Activated naive CD8-positive, alpha-beta T cell treated with anti-CD3 and anti-CD28 coated beads, Interleukin-2, amount 10 ng/mL, durations not matched to agents 7 days and 5 days (primary cell): ENCODE measurements around the gene TM9SF1. TPM values are rescaled to one million over a fixed set of nuclear protein-coding genes. Genes with fewer than 3 reads are reported as not detected.
"Not testable (repeated sequence)": the region's sequence is repeated elsewhere in the genome, so short reads cannot be mapped to it uniquely, and the experiment has no call there.

ENCODE experiments used
- ATAC-seq: fragments of 150-1000 bp; cut with Tn5 transposase; one replicate; pipeline ENCODE4 v1.10.0; 2021; ENCODE audit warnings: low read depth, moderate library complexity
- POLR2A ChIA-PET: fragments of 350-600 bp; sonication (Branson Sonifier 250); formaldehyde crosslinking; loops from one replicate; lab custom pipeline; 2021; ENCODE audit warnings: antibody characterized with exemption; lab: Charles Lee
- DNase-seq: peaks from one replicate; pipeline ENCODE4 v3.0.0; 2021
- H3K27ac Mint-ChIP-seq: one replicate; pipeline ENCODE4 v1.8.0; 2022; ENCODE audit warnings: mild to moderate bottlenecking, mixed read lengths
- H3K27me3 Mint-ChIP-seq: one replicate; pipeline ENCODE4 v1.8.0; 2022; ENCODE audit warnings: mild to moderate bottlenecking, moderate library complexity, mixed read lengths
- H3K36me3 Mint-ChIP-seq: one replicate; pipeline ENCODE4 v1.8.0; 2021; ENCODE audit warnings: mild to moderate bottlenecking, mixed read lengths
- H3K4me1 Mint-ChIP-seq: one replicate; pipeline ENCODE4 v1.8.0; 2021; ENCODE audit warnings: mixed read lengths
- H3K4me3 Mint-ChIP-seq: one replicate; pipeline ENCODE4 v1.8.0; 2022; ENCODE audit warnings: mild to moderate bottlenecking, moderate library complexity, mixed read lengths
- H3K9me3 Mint-ChIP-seq: one replicate; pipeline ENCODE4 v1.8.0; 2021; ENCODE audit warnings: mixed read lengths
- total RNA-seq, 2 experiments: library from RNA; stranded (reverse); gene quantifications; one replicate each; pipeline ENCODE4 v1.2.3, GENCODE V29; 2021

The TM9SF1 gene
- total RNA-seq, 2 experiments from 2014 or later = 28.9 to 29.6 TPM

DNA sequence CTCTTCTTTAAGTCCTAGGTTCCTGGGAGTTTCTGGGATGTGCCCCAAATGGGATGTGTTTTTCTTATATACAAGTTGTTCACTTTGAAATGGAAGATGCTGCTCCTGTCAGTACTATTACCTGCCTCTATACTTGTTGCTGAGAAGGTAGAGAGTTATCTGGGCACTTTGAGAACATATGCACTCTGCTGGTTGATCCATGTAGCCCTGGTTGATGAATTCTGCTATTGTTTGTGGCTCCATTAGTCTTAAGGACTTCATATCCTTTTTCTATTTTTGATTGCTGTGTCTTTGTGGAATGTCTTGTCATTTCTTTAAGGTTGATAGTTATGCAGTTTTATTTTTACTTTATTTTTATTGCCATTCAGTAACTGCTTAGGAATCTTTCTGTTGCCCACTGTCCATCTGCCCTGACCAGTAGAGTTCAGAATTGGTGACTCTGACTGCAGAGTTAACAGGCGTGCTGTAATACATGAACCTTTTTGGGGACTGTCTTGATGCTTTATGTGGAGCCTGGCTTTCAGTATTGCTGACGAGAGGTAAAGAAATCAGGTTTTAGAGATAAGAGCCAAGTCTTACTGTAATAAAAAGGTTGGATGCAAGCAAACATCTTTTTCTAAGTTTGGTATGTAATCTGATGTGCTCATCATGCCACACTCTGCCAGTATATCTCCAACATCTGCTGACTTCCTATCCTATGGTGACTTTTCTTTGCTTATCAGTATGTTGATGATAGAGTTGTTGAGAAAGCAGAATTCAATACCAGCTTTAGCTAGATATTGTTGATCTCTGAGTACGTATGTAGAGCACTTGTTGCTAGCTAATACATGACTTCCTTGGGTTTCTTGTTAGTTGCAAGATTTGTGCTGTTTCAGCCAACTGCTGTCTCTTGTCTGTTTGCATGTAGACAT is 39.1 kb upstream of the TM9SF1 start:
- H3K27ac Mint-ChIP-seq = peak overlapping the region; percentile 43
- ATAC-seq = no peak
- POLR2A ChIA-PET = interaction anchor here (0.9 to 2.3 kb wide), 5 partner anchors 8 to 195 kb away, joined by 3 to 11 read pairs (median 5); partner anchors contain the start of genes CBLN3, CHMP4A, KHNYN and MDP1
- no peaks in the 10 kb centered on the region for H3K27me3 Mint-ChIP-seq
- peak overlapping the region; percentile 55 for H3K4me3 Mint-ChIP-seq
- H3K4me1 Mint-ChIP-seq = peaks cover 46% of the 10 kb centered on the region
- no peak for DNase-seq
- peaks cover 26% of the 10 kb centered on the region for H3K36me3 Mint-ChIP-seq
- no peaks in the 10 kb centered on the region for H3K9me3 Mint-ChIP-seq

DNA sequence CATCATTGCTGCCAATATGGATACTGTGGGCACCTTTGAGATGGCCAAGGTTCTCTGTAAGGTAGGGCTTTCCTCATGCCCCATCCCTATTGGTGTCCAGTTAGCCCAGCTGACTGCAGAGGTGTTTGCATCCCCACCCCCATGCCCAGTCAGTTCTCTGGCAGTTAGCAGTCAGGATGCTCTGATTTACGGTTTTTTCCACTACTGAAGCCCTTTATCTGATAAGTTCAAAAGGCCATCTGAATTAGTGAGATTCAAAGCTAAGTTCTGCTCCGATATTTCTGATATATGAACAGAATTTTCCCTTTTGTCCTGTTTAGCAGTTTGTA is 38.3 kb upstream of the TM9SF1 start:
- peaks cover 26% of the 10 kb centered on the region for H3K36me3 Mint-ChIP-seq
- DNase-seq (no peak), ATAC-seq (no peak)
- peak overlapping the region; percentile 93 for H3K4me3 Mint-ChIP-seq
- H3K27me3 Mint-ChIP-seq = no peaks in the 10 kb centered on the region
- H3K27ac Mint-ChIP-seq = peak overlapping the region; percentile 92
- POLR2A ChIA-PET = interaction anchor here (1.0 to 2.3 kb wide), 5 partner anchors 8 to 196 kb away, joined by 3 to 11 read pairs (median 7); partner anchors contain the start of genes CBLN3, CHMP4A, KHNYN and MDP1
- H3K4me1 Mint-ChIP-seq = peaks cover 40% of the 10 kb centered on the region
- H3K9me3 Mint-ChIP-seq = no peaks in the 10 kb centered on the region

DNA sequence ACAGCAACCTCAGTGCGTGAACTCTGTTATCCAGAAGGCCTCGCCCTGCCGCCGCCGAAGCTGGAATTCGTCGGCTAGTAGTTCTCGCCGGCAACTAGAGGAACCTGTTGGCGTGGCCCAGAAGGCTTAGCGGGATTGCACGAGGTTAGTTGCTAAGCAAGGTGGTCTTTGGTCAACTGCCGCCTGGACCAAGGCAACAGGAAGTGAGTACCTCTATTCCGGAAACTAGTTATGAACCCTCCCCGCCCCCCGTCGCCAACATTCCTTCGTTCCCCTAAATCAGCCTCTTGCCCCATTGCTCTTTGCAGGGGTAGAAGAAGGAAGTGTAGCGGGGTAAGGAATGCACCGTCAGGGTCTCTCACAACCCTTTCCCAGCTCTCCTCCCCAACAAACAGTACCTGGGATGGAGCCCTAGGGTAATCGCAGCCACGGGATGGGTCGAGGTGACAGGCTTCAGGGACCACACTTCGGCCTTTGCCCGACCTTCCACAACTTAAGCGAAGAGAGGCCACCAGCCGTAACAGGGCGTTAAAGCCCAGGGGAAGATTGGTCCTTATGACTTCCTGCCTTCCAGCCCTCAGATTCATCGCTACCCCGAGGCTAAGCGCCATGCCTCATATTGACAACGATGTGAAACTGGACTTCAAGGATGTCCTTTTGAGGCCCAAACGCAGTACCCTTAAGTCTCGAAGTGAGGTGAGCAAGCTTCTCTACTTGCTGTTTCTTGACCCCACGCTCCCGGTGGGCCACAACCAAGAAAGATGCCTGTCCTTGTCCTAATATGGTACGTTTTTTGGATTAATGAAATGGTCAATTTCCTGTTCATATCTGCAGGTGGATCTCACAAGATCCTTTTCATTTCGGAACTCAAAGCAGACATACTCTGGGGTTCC is 37.6 kb upstream of the TM9SF1 start, which contains the start of gene GMPR2:
Gene GMPR2 (plus strand): TSS at position 285 of the 893 bp plus-strand sequence. CDS start 325 bp downstream, at position 610.
- H3K36me3 Mint-ChIP-seq = peaks cover 21% of the 10 kb centered on the region

GRCh38 chr14:24232121-24232644 is 36.9 kb upstream of the TM9SF1 start, which contains the start of gene NEDD8:
NEDD8 (minus strand) TSS chr14:24232367; CDS start chr14:24232267, 100 bp downstream.
- Mint-ChIP-seq H3K27me3 (no peaks in the 10 kb centered on the region), H3K27ac (peak within 1 kb of the TSS; percentile 92), H3K4me3 (peak within 1 kb of the TSS; percentile 93), H3K4me1 (peaks cover 38% of the 10 kb centered on the region), H3K36me3 (peaks cover 21% of the 10 kb centered on the region), H3K9me3 (no peaks in the 10 kb centered on the region)
- POLR2A ChIA-PET = interaction anchor here (0.7 to 2.3 kb wide), 7 partner anchors 10 to 174 kb away, joined by 3 to 11 read pairs (median 6); partner anchors contain the start of genes CHMP4A, IPO4, MDP1 and TINF2
- ATAC-seq (peak; percentile 82), DNase-seq (peak; percentile 86)

More for the DNA sequence above, 37.6 kb upstream of the TM9SF1 start, which contains the start of gene GMPR2:
- H3K27me3 Mint-ChIP-seq = no peaks in the 10 kb centered on the region
- no peaks in the 10 kb centered on the region for H3K9me3 Mint-ChIP-seq
- peak within 1 kb of the TSS; percentile 93 for H3K4me3 Mint-ChIP-seq
- DNase-seq (no peak), ATAC-seq (peak; percentile 41)
- peaks cover 36% of the 10 kb centered on the region for H3K4me1 Mint-ChIP-seq
- POLR2A ChIA-PET = interaction anchor here (0.7 to 2.3 kb wide), 8 partner anchors 9 to 197 kb away, joined by 3 to 11 read pairs (median 4); partner anchors contain the start of genes CBLN3, CHMP4A, IPO4 and KHNYN
- H3K27ac Mint-ChIP-seq = peak within 1 kb of the TSS; percentile 92

DNA sequence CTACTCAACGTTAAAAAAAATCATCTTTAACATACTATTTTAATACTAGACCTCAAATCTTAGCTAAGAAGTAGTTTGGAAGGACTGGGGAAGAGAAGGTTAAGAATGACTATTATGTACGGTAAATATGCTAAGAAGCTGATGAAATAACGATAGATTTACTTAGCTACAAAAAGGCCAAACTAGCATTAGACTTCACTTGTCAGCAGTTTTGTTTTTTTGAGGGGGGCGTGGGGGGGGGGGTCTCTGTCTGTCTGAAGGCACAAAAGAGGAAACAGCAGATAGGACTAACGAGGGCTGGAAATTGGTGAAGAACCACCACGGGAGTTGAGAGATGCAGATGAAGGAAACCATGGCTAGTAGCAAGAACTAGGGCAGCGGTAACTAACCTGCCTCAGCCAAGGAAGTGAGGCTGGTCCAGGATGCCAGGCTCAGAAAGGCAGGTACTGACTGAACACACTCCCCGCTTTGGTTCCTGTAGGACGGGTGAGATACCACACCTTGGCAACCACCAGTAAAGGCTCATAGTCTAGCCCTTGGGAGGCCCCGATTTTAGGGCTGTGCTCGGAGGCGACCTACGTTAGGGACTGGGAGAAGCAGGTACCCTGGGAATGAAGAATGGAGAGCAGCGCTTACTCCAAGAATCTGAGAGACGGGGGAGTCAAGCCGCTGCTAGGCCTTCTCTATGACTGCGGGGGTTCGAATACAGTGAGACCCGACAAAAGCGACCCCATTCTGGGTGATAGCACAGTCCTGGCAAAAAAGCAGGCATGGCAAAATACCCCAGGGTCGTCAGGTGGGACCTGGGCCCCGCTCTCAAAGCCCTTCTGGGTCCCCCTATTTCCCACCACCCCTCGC is 36.3 kb upstream of the TM9SF1 start:
- peak; percentile 40 for ATAC-seq

GRCh38 chr14:24228902-24229301 is 33.7 kb upstream of the TM9SF1 start:
- ATAC-seq (no peak), DNase-seq (no peak)
- Mint-ChIP-seq H3K4me3 (no peak overlapping the region), H3K27ac (peak overlapping the region; percentile 12), H3K36me3 (peaks cover 14% of the 10 kb centered on the region), H3K4me1 (peaks cover 30% of the 10 kb centered on the region), H3K9me3 (no peaks in the 10 kb centered on the region), H3K27me3 (no peaks in the 10 kb centered on the region)
- POLR2A ChIA-PET = interaction anchor here (0.6 to 1.9 kb wide), 4 partner anchors 15 to 68 kb away, joined by 3 to 7 read pairs (median 3); partner anchors contain the start of genes CHMP4A and IRF9

More for the DNA sequence above, 36.3 kb upstream of the TM9SF1 start:
- no peaks in the 10 kb centered on the region for H3K27me3 Mint-ChIP-seq
- peak overlapping the region; percentile 92 for H3K27ac Mint-ChIP-seq
- peaks cover 19% of the 10 kb centered on the region for H3K36me3 Mint-ChIP-seq
- H3K4me1 Mint-ChIP-seq = peaks cover 43% of the 10 kb centered on the region
- DNase-seq = no peak
- H3K4me3 Mint-ChIP-seq = peak overlapping the region; percentile 93
- POLR2A ChIA-PET = interaction anchor here (0.6 to 2.1 kb wide), 7 partner anchors 11 to 117 kb away, joined by 4 to 7 read pairs (median 5); partner anchors contain the start of genes CHMP4A, DCAF11, MDP1 and NRL
- H3K9me3 Mint-ChIP-seq = no peaks in the 10 kb centered on the region

GRCh38 chr14:24226473-24226872 is 31.2 kb upstream of the TM9SF1 start:
- H3K27me3 Mint-ChIP-seq = no peaks in the 10 kb centered on the region
- DNase-seq (no peak), ATAC-seq (no peak)
- H3K9me3 Mint-ChIP-seq = no peaks in the 10 kb centered on the region
- peaks cover 12% of the 10 kb centered on the region for H3K36me3 Mint-ChIP-seq
- no peak overlapping the region for H3K4me3 Mint-ChIP-seq
- H3K27ac Mint-ChIP-seq = no peak overlapping the region
- POLR2A ChIA-PET = interaction anchor here (0.7 kb wide), 1 partner anchor 153 kb away, joined by 3 read pairs; no protein-coding TSS in a partner anchor
- H3K4me1 Mint-ChIP-seq = peaks cover 24% of the 10 kb centered on the region

DNA sequence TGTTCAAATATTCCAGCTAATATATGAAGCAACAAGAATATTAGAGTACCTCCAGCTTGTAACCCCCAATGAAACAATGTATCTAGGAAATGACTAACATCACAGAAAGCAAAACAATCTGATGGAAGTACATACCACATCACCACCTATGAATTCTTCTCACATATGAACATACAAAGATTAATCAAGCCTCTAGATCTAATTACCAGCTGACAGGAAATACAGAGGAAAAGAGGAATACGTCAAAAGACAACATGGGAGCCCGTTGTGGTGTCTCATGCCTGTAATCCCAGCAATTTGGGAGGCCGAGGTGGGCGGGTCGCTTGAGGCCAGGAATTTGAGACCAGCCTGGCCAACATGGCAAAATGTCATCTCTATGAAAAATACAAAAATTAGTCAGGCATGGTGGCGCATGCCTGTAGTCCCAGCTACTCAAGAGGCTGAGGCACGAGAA is 29.4 kb upstream of the TM9SF1 start:
- H3K4me1 Mint-ChIP-seq = peaks cover 19% of the 10 kb centered on the region
- ATAC-seq (no peak), DNase-seq (no peak)
- no peaks in the 10 kb centered on the region for H3K27me3 Mint-ChIP-seq
- no peak overlapping the region for H3K27ac Mint-ChIP-seq
- H3K4me3 Mint-ChIP-seq = no peak overlapping the region
- H3K36me3 Mint-ChIP-seq = peaks cover 12% of the 10 kb centered on the region
- POLR2A ChIA-PET = interaction anchor here (1.3 kb wide), 1 partner anchor 11 kb away, joined by 5 read pairs; the partner anchor contains the start of gene CHMP4A
- no peaks in the 10 kb centered on the region for H3K9me3 Mint-ChIP-seq

GRCh38 chr14:24222987-24223386 is 27.7 kb upstream of the TM9SF1 start:
- POLR2A ChIA-PET, ATAC-seq, H3K27me3 Mint-ChIP-seq, H3K27ac Mint-ChIP-seq, H3K4me3 Mint-ChIP-seq, H3K9me3 Mint-ChIP-seq, DNase-seq: not testable (repeated sequence)
- peaks cover 17% of the 10 kb centered on the region for H3K4me1 Mint-ChIP-seq
- peaks cover 10% of the 10 kb centered on the region for H3K36me3 Mint-ChIP-seq

- DNase-seq (no peak), ATAC-seq (no peak)
- H3K4me3 Mint-ChIP-seq = no peak overlapping the region
- no peaks in the 10 kb centered on the region for H3K27me3 Mint-ChIP-seq
- peaks cover 4% of the 10 kb centered on the region for H3K36me3 Mint-ChIP-seq
- no peaks in the 10 kb centered on the region for H3K9me3 Mint-ChIP-seq
- peaks cover 18% of the 10 kb centered on the region for H3K4me1 Mint-ChIP-seq
- H3K27ac Mint-ChIP-seq = peak overlapping the region; percentile 65
- POLR2A ChIA-PET = interaction anchor here (1.3 kb wide), 1 partner anchor 58 kb away, joined by 6 read pairs; the partner anchor contains the start of gene IRF9
Measured at GRCh38 chr14:24219521-24219920, 24.3 kb upstream of the TM9SF1 start.

- Mint-ChIP-seq H3K36me3 (peaks cover 6% of the 10 kb centered on the region), H3K4me3 (no peak overlapping the region), H3K9me3 (no peaks in the 10 kb centered on the region), H3K27me3 (no peaks in the 10 kb centered on the region), H3K27ac (no peak overlapping the region), H3K4me1 (peaks cover 21% of the 10 kb centered on the region)
- no peak for DNase-seq
- POLR2A ChIA-PET = no interaction called here
- no peak for ATAC-seq
Measured at GRCh38 chr14:24219080-24219479, 23.8 kb upstream of the TM9SF1 start.
